DND-41 (cell line): ENCODE measurements around the gene ZBTB14.

Experiments
- ATAC-seq: fragments of 200-7000 bp; cut with Tn5 transposase; 3 replicates; pipeline ENCODE4 v1.9.1; 2021; ENCODE audit warnings: low read depth; ENCODE audit not compliant: insufficient read depth
- DNase-seq: peaks from one replicate; pipeline ENCODE4 v3.0.0-alpha.2; 2020
- H2AFZ ChIP-seq: 2 replicates; pipeline ENCODE4 v1.6.0; 2012; ENCODE audit warnings: low read depth, low read length
- H3K27ac ChIP-seq: 2 replicates; pipeline ENCODE4 v1.5.1; 2012; ENCODE audit warnings: low read length, inconsistent platforms
- H3K27me3 ChIP-seq: fragments of 200-600 bp; sonication (generic); 2 replicates; pipeline ENCODE4 v1.6.0; 2012; ENCODE audit warnings: low read length, mild to moderate bottlenecking, inconsistent platforms; ENCODE audit not compliant: insufficient read depth, poor library complexity
- H3K36me3 ChIP-seq: 2 replicates; pipeline ENCODE4 v1.5.1; 2012; ENCODE audit warnings: low read length, inconsistent platforms; ENCODE audit not compliant: insufficient read depth
- H3K4me1 ChIP-seq: 2 replicates; pipeline ENCODE4 v1.5.1; 2012; ENCODE audit warnings: mild to moderate bottlenecking, low read length; ENCODE audit not compliant: insufficient read depth
- H3K4me2 ChIP-seq: 2 replicates; pipeline ENCODE4 v1.6.0; 2012; ENCODE audit warnings: mild to moderate bottlenecking, moderate library complexity, low read length, inconsistent platforms; ENCODE audit not compliant: insufficient read depth
- H3K4me3 ChIP-seq, 2 experiments: fragments of 200-600 bp in 1 of 2; shearing (Covaris generic) in 1 of 2; 2 replicates each; pipeline ENCODE4 v1.5.1; 2012 to 2016; ENCODE audit warnings: inconsistent platforms in 2 of 2, low read length in 2 of 2, mild to moderate bottlenecking in 2 of 2, low read depth in 1 of 2, moderate library complexity in 1 of 2
- H3K79me2 ChIP-seq: 2 replicates; pipeline ENCODE4 v1.6.0; 2012; ENCODE audit warnings: low read length, inconsistent platforms; ENCODE audit not compliant: insufficient read depth
- H3K9ac ChIP-seq: 2 replicates; pipeline ENCODE4 v1.6.0; 2012; ENCODE audit warnings: low read depth, mild to moderate bottlenecking, inconsistent platforms, low read length, moderate library complexity
- H3K9me3 ChIP-seq: 2 replicates; pipeline ENCODE4 v1.5.1; 2012; ENCODE audit warnings: low read length, moderate library complexity, mild to moderate bottlenecking, inconsistent platforms; ENCODE audit not compliant: insufficient read depth, severe bottlenecking
- H4K20me1 ChIP-seq: 2 replicates; pipeline ENCODE4 v1.6.0; 2012; ENCODE audit warnings: low read length; ENCODE audit not compliant: insufficient read depth
- EZH2 ChIP-seq: IDR thresholded peaks from 3 replicates; pipeline ENCODE4 v1.6.1; 2012; ENCODE audit warnings: borderline replicate concordance, low read depth, mild to moderate bottlenecking, moderate library complexity, low read length, inconsistent platforms; ENCODE audit not compliant: severe bottlenecking
- TF ChIP-seq, protein P1 (sequence below): IDR thresholded peaks from 2 replicates; pipeline ENCODE4 v1.5.1; 2012; ENCODE audit warnings: borderline replicate concordance, low read length, moderate library complexity, mild to moderate bottlenecking; ENCODE audit not compliant: poor library complexity, severe bottlenecking; ENCODE audit errors: extremely low read depth

ZBTB14 gene

DNA sequence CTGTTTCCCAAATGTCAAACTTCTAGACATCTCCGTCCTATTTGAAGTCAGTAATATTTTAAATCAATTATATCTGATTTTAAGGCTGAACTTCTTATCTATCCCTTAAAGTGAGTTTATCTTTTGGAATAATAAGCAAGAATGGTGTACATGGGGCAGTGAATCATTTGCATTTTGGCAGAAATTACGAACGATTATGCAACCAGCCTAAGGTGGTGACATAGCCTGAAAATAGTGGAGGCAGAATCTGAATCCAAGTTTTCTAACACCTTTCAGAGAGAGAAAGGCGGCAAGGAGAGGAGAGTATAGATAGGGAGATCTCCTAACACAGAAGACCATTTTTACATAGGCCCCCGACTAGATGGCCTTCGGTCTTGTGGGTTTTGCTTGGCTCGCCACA lies 10.7 kb downstream of the ZBTB14 start:
- H3K9ac ChIP-seq = no peak overlapping the region
- no peak overlapping the region for H3K27ac ChIP-seq
- TF ChIP-seq, protein P1, sequence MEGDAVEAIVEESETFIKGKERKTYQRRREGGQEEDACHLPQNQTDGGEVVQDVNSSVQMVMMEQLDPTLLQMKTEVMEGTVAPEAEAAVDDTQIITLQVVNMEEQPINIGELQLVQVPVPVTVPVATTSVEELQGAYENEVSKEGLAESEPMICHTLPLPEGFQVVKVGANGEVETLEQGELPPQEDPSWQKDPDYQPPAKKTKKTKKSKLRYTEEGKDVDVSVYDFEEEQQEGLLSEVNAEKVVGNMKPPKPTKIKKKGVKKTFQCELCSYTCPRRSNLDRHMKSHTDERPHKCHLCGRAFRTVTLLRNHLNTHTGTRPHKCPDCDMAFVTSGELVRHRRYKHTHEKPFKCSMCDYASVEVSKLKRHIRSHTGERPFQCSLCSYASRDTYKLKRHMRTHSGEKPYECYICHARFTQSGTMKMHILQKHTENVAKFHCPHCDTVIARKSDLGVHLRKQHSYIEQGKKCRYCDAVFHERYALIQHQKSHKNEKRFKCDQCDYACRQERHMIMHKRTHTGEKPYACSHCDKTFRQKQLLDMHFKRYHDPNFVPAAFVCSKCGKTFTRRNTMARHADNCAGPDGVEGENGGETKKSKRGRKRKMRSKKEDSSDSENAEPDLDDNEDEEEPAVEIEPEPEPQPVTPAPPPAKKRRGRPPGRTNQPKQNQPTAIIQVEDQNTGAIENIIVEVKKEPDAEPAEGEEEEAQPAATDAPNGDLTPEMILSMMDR = no peak
- TF ChIP-seq EZH2 = no peak
- H3K79me2 ChIP-seq = no peaks in the 10 kb centered on the region
- ATAC-seq (no peak), DNase-seq (no peak)
- no peaks in the 10 kb centered on the region for H3K27me3 ChIP-seq
- no peak overlapping the region for H2AFZ ChIP-seq
- no peaks in the 10 kb centered on the region for H3K9me3 ChIP-seq
- no peaks in the 10 kb centered on the region for H3K4me1 ChIP-seq
- H4K20me1 ChIP-seq = peaks cover 14% of the 10 kb centered on the region; the same call in 1 of the 2 replicates
- no peak overlapping the region for H3K4me2 ChIP-seq
- no peak overlapping the region for H3K4me3 ChIP-seq
- peaks cover 16% of the 10 kb centered on the region for H3K36me3 ChIP-seq

DNA sequence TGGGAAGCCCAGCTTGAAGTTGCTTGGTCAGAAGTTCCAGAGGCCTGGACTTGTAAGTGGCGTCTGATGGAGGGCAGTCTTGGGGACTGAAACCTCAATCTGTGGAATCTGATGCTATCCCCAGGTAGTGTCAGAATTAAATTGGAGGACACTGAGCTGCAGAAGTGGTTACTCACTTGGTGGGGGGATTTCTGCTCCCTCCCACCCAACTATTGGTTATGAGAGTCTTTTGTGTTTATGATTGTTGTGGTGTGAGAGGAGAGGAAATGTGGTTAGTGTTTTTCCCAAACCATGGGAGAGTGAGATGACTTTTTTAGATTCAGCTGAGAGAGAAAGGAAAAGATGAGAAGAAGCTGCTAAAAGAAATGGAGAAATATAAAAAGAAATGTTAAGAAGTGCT lies 12.8 kb downstream of the ZBTB14 start:
- no peak overlapping the region for H2AFZ ChIP-seq
- ATAC-seq = peak; percentile 66
- no peaks in the 10 kb centered on the region for H3K27me3 ChIP-seq
- peaks cover 13% of the 10 kb centered on the region; the same call in 1 of the 2 replicates for H4K20me1 ChIP-seq
- no peak overlapping the region for H3K27ac ChIP-seq
- H3K4me1 ChIP-seq = no peaks in the 10 kb centered on the region
- DNase-seq = no peak
- 0 out of 2 replicates have a peak, but pooled peaks cover 4% of the 10 kb centered on the region for H3K36me3 ChIP-seq
- no peak overlapping the region for H3K4me3 ChIP-seq
- H3K4me2 ChIP-seq = no peak overlapping the region
- TF ChIP-seq EZH2 = no peak
- TF ChIP-seq, protein P1 = no peak
- H3K9me3 ChIP-seq = no peaks in the 10 kb centered on the region
- no peaks in the 10 kb centered on the region for H3K79me2 ChIP-seq
- H3K9ac ChIP-seq = no peak overlapping the region

DNA sequence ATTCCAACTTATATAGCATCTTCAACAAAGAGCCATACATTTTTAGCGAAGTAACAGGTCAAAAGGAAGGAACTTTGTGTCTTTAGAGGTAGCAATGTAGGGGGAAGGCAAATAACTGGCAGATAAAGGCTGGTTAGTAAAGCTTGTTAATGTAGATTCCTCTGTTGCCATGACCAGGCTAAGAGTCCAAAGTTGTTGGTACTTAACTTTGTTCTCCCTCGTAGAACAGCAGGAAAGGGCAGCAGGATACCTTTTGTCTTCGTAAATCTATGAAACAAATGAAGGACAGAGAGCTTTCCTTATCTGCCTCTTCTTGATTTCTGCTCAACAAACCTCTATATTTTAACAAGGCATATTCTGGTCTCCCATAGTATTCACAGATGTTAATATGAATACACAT lies 18.6 kb downstream of the ZBTB14 start:
- Histone ChIP-seq H2AFZ (no peak overlapping the region), H3K27ac (no peak overlapping the region), H3K27me3 (no peaks in the 10 kb centered on the region), H3K36me3 (no peaks in the 10 kb centered on the region), H3K9me3 (peaks cover 2% of the 10 kb centered on the region), H4K20me1 (no peaks in the 10 kb centered on the region), H3K4me2 (no peak overlapping the region), H3K4me3 (no peak overlapping the region), H3K4me1 (no peaks in the 10 kb centered on the region), H3K79me2 (no peaks in the 10 kb centered on the region), H3K9ac (no peak overlapping the region)
- TF ChIP-seq, protein P1 = no peak
- no peak for TF ChIP-seq EZH2
- ATAC-seq (no peak), DNase-seq (no peak)

DNA sequence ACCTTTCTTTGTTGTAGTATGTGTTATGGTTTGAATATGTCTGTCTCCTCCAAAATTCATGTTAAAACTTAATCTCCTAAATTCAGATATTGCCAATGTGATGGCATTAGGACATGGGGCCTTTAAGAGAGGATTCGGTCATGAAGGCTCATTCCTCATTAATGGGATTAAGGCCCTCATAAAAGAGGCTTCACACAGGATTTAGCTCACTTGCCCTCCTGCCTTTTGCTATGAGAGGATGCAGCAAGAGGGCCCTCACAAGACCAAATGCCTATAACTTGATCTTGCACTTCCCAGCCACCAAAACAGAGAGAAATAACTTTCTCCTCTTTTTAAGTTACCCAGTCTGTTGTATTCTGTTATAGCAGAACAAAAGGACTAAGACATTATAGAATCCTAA lies 19.7 kb downstream of the ZBTB14 start:
- no peaks in the 10 kb centered on the region for H3K36me3 ChIP-seq
- H3K4me3 ChIP-seq = no peak overlapping the region
- no peak overlapping the region for H3K27ac ChIP-seq
- H3K9ac ChIP-seq = no peak overlapping the region
- H2AFZ ChIP-seq = no peak overlapping the region
- no peaks in the 10 kb centered on the region for H3K4me1 ChIP-seq
- no peaks in the 10 kb centered on the region for H3K27me3 ChIP-seq
- H3K79me2 ChIP-seq = no peaks in the 10 kb centered on the region
- DNase-seq (no peak), ATAC-seq (no peak)
- no peak for TF ChIP-seq EZH2
- TF ChIP-seq, protein P1 = no peak
- no peak overlapping the region for H3K4me2 ChIP-seq
- peaks cover 2% of the 10 kb centered on the region for H3K9me3 ChIP-seq
- no peaks in the 10 kb centered on the region for H4K20me1 ChIP-seq
